Glutamatergic neuron (in vitro differentiated cells): ENCODE measurements around the gene CBX4. TPM values are rescaled to one million over a fixed set of nuclear protein-coding genes. Genes with fewer than 3 reads are reported as not detected.

Source experiments
- DNase-seq: peaks from one replicate; pipeline ENCODE4 v3.0.0; 2022
- H3K27ac Mint-ChIP-seq: one replicate; pipeline ENCODE4 v1.8.0; 2020; ENCODE audit warnings: mild to moderate bottlenecking, mixed read lengths, inconsistent platforms; ENCODE audit not compliant: unreplicated experiment
- H3K27me3 Mint-ChIP-seq: one replicate; pipeline ENCODE4 v1.8.0; 2020; ENCODE audit warnings: mild to moderate bottlenecking, moderate library complexity, mixed read lengths, inconsistent platforms; ENCODE audit not compliant: unreplicated experiment
- H3K36me3 Mint-ChIP-seq: one replicate; pipeline ENCODE4 v1.8.0; 2020; ENCODE audit warnings: mild to moderate bottlenecking, mixed read lengths, inconsistent platforms; ENCODE audit not compliant: unreplicated experiment
- H3K4me1 Mint-ChIP-seq: one replicate; pipeline ENCODE4 v1.8.0; 2020; ENCODE audit warnings: mild to moderate bottlenecking, low read depth, mixed read lengths, inconsistent platforms; ENCODE audit not compliant: unreplicated experiment
- H3K4me3 Mint-ChIP-seq: one replicate; pipeline ENCODE4 v1.8.0; 2020; ENCODE audit warnings: mild to moderate bottlenecking, mixed read lengths, inconsistent platforms; ENCODE audit not compliant: unreplicated experiment
- H3K9me3 Mint-ChIP-seq: one replicate; pipeline ENCODE4 v1.8.0; 2020; ENCODE audit warnings: mild to moderate bottlenecking, moderate library complexity, mixed read lengths, inconsistent platforms; ENCODE audit not compliant: unreplicated experiment
- total RNA-seq: library from RNA; stranded (reverse); fragmentation: NEBNext Ultra II Directional; extraction: Animal tissue kit (Norgen Biotek cat#: 25700); gene quantifications from one replicate; pipeline ENCODE4 v1.2.1, GENCODE V29; 2021; ENCODE audit not compliant: unreplicated experiment
- TF ChIP-seq, protein P1 (sequence below): fragments of 200-600 bp; sonication (generic); IDR thresholded peaks from one replicate; pipeline ENCODE4 v1.5.0; 2021; ENCODE audit not compliant: partially characterized antibody, unreplicated experiment

Gene CBX4
- total RNA-seq, 1 donor from 2014 or later, result 19.3 TPM

DNA sequence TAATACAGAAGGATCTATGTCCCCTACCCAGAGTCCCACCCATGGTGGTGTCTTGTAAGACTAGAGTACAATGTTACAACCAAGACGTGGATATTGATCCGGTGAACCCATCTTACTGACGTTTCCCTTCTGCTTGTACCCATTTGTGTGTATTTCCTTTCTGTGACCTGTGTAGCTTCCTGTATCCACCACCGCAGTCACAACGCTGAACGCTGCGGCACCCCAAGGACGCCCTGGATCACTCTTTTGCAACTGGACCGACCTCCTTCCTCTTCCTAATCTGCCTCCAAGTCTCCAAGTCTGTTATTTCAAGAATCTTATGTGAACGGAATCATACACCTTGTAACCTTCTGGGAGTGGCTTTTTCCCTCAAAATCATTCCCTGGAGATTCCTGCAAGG lies 33.5 kb upstream of the CBX4 start:
- Mint-ChIP-seq H3K9me3 (peaks cover 2% of the 10 kb centered on the region), H3K4me3 (no peak overlapping the region), H3K36me3 (peaks cover 6% of the 10 kb centered on the region), H3K27me3 (peaks cover 9% of the 10 kb centered on the region), H3K4me1 (peaks cover 4% of the 10 kb centered on the region), H3K27ac (no peak overlapping the region)
- no peak for DNase-seq
- TF ChIP-seq, protein P1, sequence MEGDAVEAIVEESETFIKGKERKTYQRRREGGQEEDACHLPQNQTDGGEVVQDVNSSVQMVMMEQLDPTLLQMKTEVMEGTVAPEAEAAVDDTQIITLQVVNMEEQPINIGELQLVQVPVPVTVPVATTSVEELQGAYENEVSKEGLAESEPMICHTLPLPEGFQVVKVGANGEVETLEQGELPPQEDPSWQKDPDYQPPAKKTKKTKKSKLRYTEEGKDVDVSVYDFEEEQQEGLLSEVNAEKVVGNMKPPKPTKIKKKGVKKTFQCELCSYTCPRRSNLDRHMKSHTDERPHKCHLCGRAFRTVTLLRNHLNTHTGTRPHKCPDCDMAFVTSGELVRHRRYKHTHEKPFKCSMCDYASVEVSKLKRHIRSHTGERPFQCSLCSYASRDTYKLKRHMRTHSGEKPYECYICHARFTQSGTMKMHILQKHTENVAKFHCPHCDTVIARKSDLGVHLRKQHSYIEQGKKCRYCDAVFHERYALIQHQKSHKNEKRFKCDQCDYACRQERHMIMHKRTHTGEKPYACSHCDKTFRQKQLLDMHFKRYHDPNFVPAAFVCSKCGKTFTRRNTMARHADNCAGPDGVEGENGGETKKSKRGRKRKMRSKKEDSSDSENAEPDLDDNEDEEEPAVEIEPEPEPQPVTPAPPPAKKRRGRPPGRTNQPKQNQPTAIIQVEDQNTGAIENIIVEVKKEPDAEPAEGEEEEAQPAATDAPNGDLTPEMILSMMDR, result no peak

GRCh38 chr17:79871131-79871530 lies 31.9 kb upstream of the CBX4 start:
- Mint-ChIP-seq H3K4me1 (peaks cover 4% of the 10 kb centered on the region), H3K36me3 (peaks cover 1% of the 10 kb centered on the region), H3K4me3 (no peak overlapping the region), H3K9me3 (peaks cover 2% of the 10 kb centered on the region), H3K27me3 (peaks cover 9% of the 10 kb centered on the region), H3K27ac (no peak overlapping the region)
- DNase-seq, result no peak
- TF ChIP-seq, protein P1, result no peak

- H3K4me1 Mint-ChIP-seq, result peaks cover 4% of the 10 kb centered on the region
- no peaks in the 10 kb centered on the region for H3K36me3 Mint-ChIP-seq
- H3K27ac Mint-ChIP-seq, result no peak overlapping the region
- no peak for DNase-seq
- peaks cover 2% of the 10 kb centered on the region for H3K9me3 Mint-ChIP-seq
- TF ChIP-seq, protein P1, result no peak
- H3K4me3 Mint-ChIP-seq, result no peak overlapping the region
- H3K27me3 Mint-ChIP-seq, result peaks cover 9% of the 10 kb centered on the region
Observed at GRCh38 chr17:79870540-79870939, 31.3 kb upstream of the CBX4 start.

GRCh38 chr17:79866791-79867518 lies 27.7 kb upstream of the CBX4 start:
- H3K36me3 Mint-ChIP-seq, result no peaks in the 10 kb centered on the region
- H3K4me3 Mint-ChIP-seq, result no peak overlapping the region
- H3K4me1 Mint-ChIP-seq, result peaks cover 4% of the 10 kb centered on the region
- H3K9me3 Mint-ChIP-seq, result no peaks in the 10 kb centered on the region
- TF ChIP-seq, protein P1, result no peak
- peaks cover 7% of the 10 kb centered on the region for H3K27me3 Mint-ChIP-seq
- H3K27ac Mint-ChIP-seq, result no peak overlapping the region
- DNase-seq, result no peak
